OCI-LY7 (cell line): ENCODE measurements around the gene YOD1. TPM values are rescaled to one million over a fixed set of nuclear protein-coding genes. Genes with fewer than 3 reads are reported as not detected.
A peak's percentile ranks its signal among the peaks of the same experiment; 100 is the strongest.

Experiments
- BruUV-seq: library from RNA; stranded (reverse); fragments of 400-500 nt; replicated peaks from 2 replicates; lab custom pipeline; 2021; lab: Mats Ljungman, UMichigan
- CTCF ChIA-PET: fragments of 300-600 bp; sonication (Branson Sonifier 250); formaldehyde crosslinking; loops from one replicate; lab custom pipeline; 2022; ENCODE audit warnings: antibody characterized with exemption; ENCODE audit not compliant: unreplicated experiment; lab: Charles Lee
- POLR2A ChIA-PET: fragments of 300-600 bp; sonication (Branson Sonifier 250); formaldehyde crosslinking; loops from one replicate; lab custom pipeline; 2022; ENCODE audit warnings: antibody characterized with exemption; lab: Charles Lee
- DNase-seq: peaks from one replicate; pipeline ENCODE4 v3.0.0-alpha.2; 2015; ENCODE audit warnings: low spot score
- H2AFZ ChIP-seq: fragments of 200-600 bp; sonication (generic), shearing (Covaris generic); 2 replicates; pipeline ENCODE4 v1.6.1; 2014; ENCODE audit warnings: mild to moderate bottlenecking, antibody characterized with exemption, low read length, moderate library complexity
- H3K27ac ChIP-seq: fragments of 200-600 bp; sonication (generic); 2 replicates; pipeline ENCODE4 v1.5.1; 2014; ENCODE audit warnings: mixed run types, low read depth, mild to moderate bottlenecking, moderate library complexity, low read length, inconsistent platforms; ENCODE audit not compliant: poor library complexity, severe bottlenecking
- H3K36me3 ChIP-seq: fragments of 200-600 bp; sonication (generic); 2 replicates; pipeline ENCODE4 v1.6.1; 2014; ENCODE audit warnings: mild to moderate bottlenecking, antibody characterized with exemption, low read length, moderate library complexity, mixed read lengths; ENCODE audit not compliant: insufficient read depth
- H3K4me1 ChIP-seq: fragments of 200-600 bp; sonication (generic); 2 replicates; pipeline ENCODE4 v1.5.1; 2014; ENCODE audit warnings: mild to moderate bottlenecking, low read length; ENCODE audit not compliant: insufficient read depth, poor library complexity, severe bottlenecking
- H3K4me2 ChIP-seq: fragments of 200-600 bp; sonication (generic); 2 replicates; pipeline ENCODE4 v1.6.1; 2014; ENCODE audit warnings: mild to moderate bottlenecking, low read length
- H3K4me3 ChIP-seq: fragments of 200-600 bp; sonication (generic); 2 replicates; pipeline ENCODE4 v1.5.1; 2014; ENCODE audit warnings: mild to moderate bottlenecking, low read depth, low read length; ENCODE audit not compliant: poor library complexity, severe bottlenecking
- H3K79me2 ChIP-seq: fragments of 200-600 bp; sonication (generic); 2 replicates; pipeline ENCODE4 v1.6.1; 2016; ENCODE audit warnings: low read depth, mild to moderate bottlenecking, low read length, moderate library complexity, mixed read lengths; ENCODE audit not compliant: insufficient read depth
- H3K9me2 ChIP-seq: fragments of 200-600 bp; sonication (generic); 2 replicates; pipeline ENCODE4 v1.6.1; 2016; ENCODE audit warnings: mild to moderate bottlenecking, low read length, mixed read lengths; ENCODE audit not compliant: insufficient read depth
- H3K9me3 ChIP-seq: fragments of 200-600 bp; sonication (generic); 2 replicates; pipeline ENCODE4 v1.6.1; 2014; ENCODE audit warnings: mild to moderate bottlenecking, mixed run types, low read length, mixed read lengths
- H4K20me1 ChIP-seq: fragments of 200-600 bp; sonication (generic); 2 replicates; pipeline ENCODE4 v1.6.1; 2014; ENCODE audit warnings: mild to moderate bottlenecking, antibody characterized with exemption, low read length, moderate library complexity, mixed read lengths; ENCODE audit not compliant: insufficient read depth
- CTCF ChIP-seq: fragments of 200-600 bp; sonication (generic); conservative IDR thresholded peaks from 2 replicates; pipeline ENCODE4 v1.5.1; 2014; ENCODE audit warnings: mild to moderate bottlenecking, antibody characterized with exemption, low read length, moderate library complexity, mixed read lengths
- EZH2phosphoT487 ChIP-seq: fragments of 200-600 bp; sonication (generic); IDR thresholded peaks from 2 replicates; pipeline ENCODE4 v1.6.1; 2018; ENCODE audit warnings: low read depth, borderline replicate concordance, mild to moderate bottlenecking, mixed run types, antibody characterized with exemption, low read length, moderate library complexity, mixed read lengths
- intact Hi-C: fragments of 100-400 bp; cut with micrococcal nuclease; formaldehyde crosslinking; loops from one replicate; pipeline ENCODE4 v1.10.0; 2022; ENCODE audit not compliant: unreplicated experiment
- total RNA-seq, 2 experiments: library from RNA; depleted of rRNA in 1 of 2; stranded (reverse); fragments of >200 nt in 1 of 2; shearing (Covaris generic) in 1 of 2; gene quantifications; 2 replicates each; pipeline ENCODE4 v1.2.3, GENCODE V29; 2014 to 2022

The YOD1 gene
- total RNA-seq, 2 experiments from 2014 or later = 16.2 to 16.5 TPM

GRCh38 chr1:207088161-207088560 lies 37.2 kb upstream of the YOD1 start:
- intact Hi-C loops = no loop called here

GRCh38 chr1:207085887-207086286 lies 34.9 kb upstream of the YOD1 start:
- intact Hi-C loops = no loop called here
- Histone ChIP-seq H4K20me1 (no peaks in the 10 kb centered on the region), H3K79me2 (no peaks in the 10 kb centered on the region), H3K9me3 (no peaks in the 10 kb centered on the region), H3K4me3 (no peak overlapping the region), H3K4me2 (no peak overlapping the region), H3K4me1 (no peaks in the 10 kb centered on the region), H3K36me3 (no peaks in the 10 kb centered on the region), H3K27ac (no peak overlapping the region), H3K9me2 (no peaks in the 10 kb centered on the region), H2AFZ (no peak overlapping the region)
- CTCF ChIA-PET = no interaction called here
- TF ChIP-seq CTCF = no peak
- no TSS peak for BruUV-seq
- POLR2A ChIA-PET = no interaction called here
- DNase-seq = no peak

More at GRCh38 chr1:207088161-207088560, 37.2 kb upstream of the YOD1 start:
- no peaks in the 10 kb centered on the region for H3K9me3 ChIP-seq
- ChIA-PET CTCF (no interaction called here), POLR2A (no interaction called here)
- H3K4me2 ChIP-seq = no peak overlapping the region
- H3K36me3 ChIP-seq = no peaks in the 10 kb centered on the region
- H3K27ac ChIP-seq = no peak overlapping the region
- no peak overlapping the region for H2AFZ ChIP-seq
- no peaks in the 10 kb centered on the region for H3K9me2 ChIP-seq
- no peaks in the 10 kb centered on the region for H4K20me1 ChIP-seq
- DNase-seq = no peak
- H3K79me2 ChIP-seq = no peaks in the 10 kb centered on the region
- TF ChIP-seq CTCF (no peak), EZH2phosphoT487 (no peak)
- no peak overlapping the region for H3K4me3 ChIP-seq
- H3K4me1 ChIP-seq = no peaks in the 10 kb centered on the region
- no TSS peak for BruUV-seq

- no peak overlapping the region for H2AFZ ChIP-seq
- ChIA-PET CTCF (interaction anchor here (0.5 kb wide), 1 partner anchor 277 kb away, joined by 3 read pairs; no protein-coding TSS in a partner anchor), POLR2A (interaction anchor here (1.5 to 1.9 kb wide), 2 partner anchors 9 to 10 kb away, joined by 3 to 8 read pairs; no protein-coding TSS in a partner anchor)
- intact Hi-C loops = loop anchor here (1.0 kb wide), 2 partner anchors 321 to 415 kb away; no protein-coding TSS in a partner anchor
- H3K9me2 ChIP-seq = no peaks in the 10 kb centered on the region
- H3K36me3 ChIP-seq = no peaks in the 10 kb centered on the region
- no peaks in the 10 kb centered on the region for H3K79me2 ChIP-seq
- H4K20me1 ChIP-seq = no peaks in the 10 kb centered on the region
- BruUV-seq = no TSS peak
- H3K27ac ChIP-seq = no peak overlapping the region
- H3K4me3 ChIP-seq = no peak overlapping the region
- no peaks in the 10 kb centered on the region for H3K4me1 ChIP-seq
- no peak for TF ChIP-seq EZH2phosphoT487
- peak; percentile 77 for TF ChIP-seq CTCF
- H3K9me3 ChIP-seq = no peaks in the 10 kb centered on the region
- peak; percentile 60 for DNase-seq
- no peak overlapping the region for H3K4me2 ChIP-seq
Measured at GRCh38 chr1:207084701-207085180, 33.7 kb upstream of the YOD1 start.
